OCI-LY7 (cell line): Measurements from ENCODE around the gene SECISBP2L.

ENCODE experiments used
- CTCF ChIP-seq: fragments of 200-600 bp; sonication (generic); conservative IDR thresholded peaks from 2 replicates; pipeline ENCODE4 v1.5.1; 2014; ENCODE audit warnings: mild to moderate bottlenecking, antibody characterized with exemption, low read length, moderate library complexity, mixed read lengths
- EZH2phosphoT487 ChIP-seq: fragments of 200-600 bp; sonication (generic); IDR thresholded peaks from 2 replicates; pipeline ENCODE4 v1.6.1; 2018; ENCODE audit warnings: low read depth, borderline replicate concordance, mild to moderate bottlenecking, mixed run types, antibody characterized with exemption, low read length, moderate library complexity, mixed read lengths

GRCh38 chr15:48992545-48992944 lies 53.7 kb downstream of the SECISBP2L start:
- TF ChIP-seq CTCF (no peak), EZH2phosphoT487 (no peak)
